ENCODE data around the gene KRT72.
"Not testable (repeated sequence)": the region's sequence is repeated elsewhere in the genome, so short reads cannot be mapped to it uniquely, and the experiment has no call there.

The KRT72 gene

GRCh38 chr12:52606096-52606495 is 4.8 kb upstream of the KRT72 start:
- DNase-seq = no peak

DNA sequence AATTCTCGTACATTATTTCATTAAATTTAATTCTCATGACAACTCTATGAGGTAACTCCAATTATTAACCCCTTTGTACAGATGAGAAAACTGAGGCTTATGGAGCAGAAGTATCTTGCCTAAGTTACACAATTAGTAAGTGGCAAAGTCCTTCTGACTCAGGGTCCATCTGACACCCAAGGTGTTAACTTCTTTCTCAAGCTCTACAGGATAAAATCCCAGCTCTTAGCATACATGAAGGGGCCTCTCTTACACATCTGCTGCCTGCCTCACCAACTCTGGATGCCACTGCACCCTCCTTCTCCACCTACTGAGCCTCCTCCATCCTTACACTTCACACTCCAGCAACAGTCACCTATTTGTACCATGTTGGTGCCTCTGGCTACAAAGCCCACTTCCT is 4.3 kb upstream of the KRT72 start:
- DNase-seq = no peak

- no peak for DNase-seq
Observed at GRCh38 chr12:52604859-52605258, 3.6 kb upstream of the KRT72 start.

DNA sequence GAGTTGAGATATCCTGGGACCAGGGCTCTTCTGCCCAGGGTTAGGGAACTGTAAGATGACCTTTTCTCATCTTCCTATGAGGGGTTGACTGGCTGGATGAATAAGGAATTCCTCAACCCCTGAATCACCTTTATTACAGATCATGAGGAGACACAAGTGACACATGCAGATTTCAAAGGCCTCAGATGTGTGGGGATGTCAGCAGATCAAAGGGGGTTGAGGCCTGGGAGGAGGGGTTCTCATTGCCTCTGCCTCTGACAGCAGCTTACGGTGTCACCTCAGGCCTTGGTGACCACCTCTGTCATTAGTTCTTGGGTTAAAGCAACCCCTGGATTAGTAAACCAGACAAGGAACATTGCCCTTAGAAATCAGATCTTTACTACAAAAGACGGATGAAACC is 2.1 kb upstream of the KRT72 start:
- no peak for DNase-seq

DNA sequence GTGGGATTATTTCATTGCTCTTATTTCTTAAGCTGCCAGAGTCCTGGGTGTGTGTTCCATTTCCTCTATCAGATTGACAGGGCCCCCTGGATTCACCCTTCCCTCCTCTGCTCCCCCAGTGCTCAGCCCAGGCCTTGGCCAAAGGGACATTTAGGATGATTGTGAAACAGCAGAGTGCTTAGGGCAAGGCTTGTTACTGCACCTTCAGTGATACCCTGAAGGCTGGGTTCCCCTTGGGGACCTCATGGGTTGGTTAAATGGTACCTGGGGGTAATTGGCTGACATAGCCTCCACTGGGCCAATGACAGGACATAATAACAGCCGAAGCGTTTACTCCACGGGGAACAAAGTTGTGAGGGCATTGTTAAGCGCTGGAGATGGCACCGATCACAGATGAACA is 1.3 kb upstream of the KRT72 start:
- DNase-seq = no peak

- no peak for DNase-seq
Observed at GRCh38 chr12:52601671-52602070, 408 bp upstream of the KRT72 start.

- no peak for DNase-seq
Observed at GRCh38 chr12:52600475-52600874, 788 bp downstream of the KRT72 start.

DNA sequence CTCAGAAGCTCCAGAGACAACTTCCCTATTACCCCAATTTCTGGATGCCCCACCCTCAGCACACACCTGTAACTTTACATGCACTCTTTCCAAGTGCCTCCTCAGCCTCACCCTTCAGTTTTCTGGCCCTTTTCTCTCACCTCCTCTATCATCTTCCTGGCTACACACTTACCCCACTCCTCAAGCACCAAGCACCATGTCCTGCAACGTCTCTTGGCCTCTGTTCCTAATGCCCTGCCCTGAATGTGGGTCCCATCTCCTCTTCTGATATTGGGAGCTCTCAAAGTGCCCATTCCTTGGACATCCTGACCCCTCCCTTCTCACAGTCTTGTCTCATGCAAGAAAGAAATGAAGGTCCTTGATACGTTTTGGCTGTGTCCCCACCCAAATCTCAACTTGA is 1.2 kb downstream of the KRT72 start:
- DNase-seq = no peak

GRCh38 chr12:52598966-52599365 is 2.3 kb downstream of the KRT72 start:
- no peak for DNase-seq

- DNase-seq = not testable (repeated sequence)
Observed at GRCh38 chr12:52594237-52594636, 7.0 kb downstream of the KRT72 start.

GRCh38 chr12:52591521-52591920 is 9.7 kb downstream of the KRT72 start:
- no peak for DNase-seq

DNA sequence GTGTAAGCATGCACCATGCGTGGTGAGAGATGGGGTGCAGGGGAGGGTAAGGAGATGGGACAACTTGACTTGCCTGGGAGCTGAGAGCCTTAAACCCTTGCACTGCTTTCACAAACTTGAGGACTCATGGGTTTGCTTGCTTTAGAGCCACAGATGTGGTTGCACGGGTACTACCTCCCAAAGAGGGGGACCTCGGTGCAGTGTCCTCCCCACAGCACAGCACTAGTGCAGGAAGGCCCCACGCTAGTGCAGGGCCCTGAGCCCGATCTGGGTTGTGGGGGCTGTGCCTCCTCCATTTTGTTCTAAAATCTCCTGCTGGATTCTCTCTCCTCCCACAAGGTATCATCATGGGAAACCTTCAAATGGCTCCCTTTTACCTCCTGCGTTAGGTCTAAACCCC is 11.2 kb downstream of the KRT72 start:
- no peak for DNase-seq

DNA sequence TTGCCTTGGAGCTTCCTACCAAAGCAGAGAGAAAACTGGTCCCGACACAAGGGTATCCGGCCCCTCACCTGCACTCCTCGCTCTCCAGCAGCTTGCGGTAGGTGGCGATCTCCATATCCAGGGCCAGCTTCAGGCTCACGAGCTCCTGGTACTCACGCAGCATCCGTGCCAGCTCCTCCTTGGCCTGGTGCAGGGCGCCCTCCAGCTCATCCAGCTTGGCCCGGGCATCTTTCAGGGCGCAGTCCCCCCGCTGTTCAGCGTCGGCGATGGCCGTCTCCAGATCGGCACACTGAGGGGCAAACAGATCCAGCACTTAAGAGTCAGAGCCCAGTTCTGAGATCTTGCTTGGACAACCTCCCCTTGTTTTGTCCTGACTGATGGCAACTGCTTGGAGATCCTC is 13.7 kb downstream of the KRT72 start:
- DNase-seq = no peak

- no peak for DNase-seq
Observed at GRCh38 chr12:52585946-52586345, 15.3 kb downstream of the KRT72 start.

GRCh38 chr12:52585066-52585465 is 16.2 kb downstream of the KRT72 start:
- no peak for DNase-seq

GRCh38 chr12:52584156-52584682 is 17.0 kb downstream of the KRT72 start:
- no peak for DNase-seq

GRCh38 chr12:52582971-52583456 is 18.2 kb downstream of the KRT72 start:
- no peak for DNase-seq

- DNase-seq = no peak
Observed at GRCh38 chr12:52582486-52582885, 18.8 kb downstream of the KRT72 start.

GRCh38 chr12:52581481-52581880 is 19.8 kb downstream of the KRT72 start:
- DNase-seq = no peak

DNA sequence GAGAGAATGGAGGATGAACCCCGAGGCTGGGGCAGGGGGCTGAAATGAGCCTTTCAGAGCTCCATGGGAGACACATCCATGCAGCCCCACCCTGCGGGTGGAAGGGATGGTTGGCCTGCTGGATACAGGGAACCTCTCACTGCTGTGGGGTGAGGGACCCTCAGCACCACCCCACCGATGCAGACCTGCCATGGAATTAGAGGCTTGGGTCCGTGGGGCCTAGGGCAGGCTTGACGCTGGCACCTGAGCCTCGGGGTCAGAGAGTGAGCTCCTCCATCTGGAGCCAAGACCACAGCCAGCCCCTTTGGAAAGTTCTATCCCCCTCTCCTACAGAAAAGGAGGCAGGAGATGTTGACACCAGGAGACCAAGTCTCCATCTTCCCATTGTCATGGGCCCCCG is 20.2 kb downstream of the KRT72 start:
- no peak for DNase-seq

GRCh38 chr12:52580496-52580895 is 20.8 kb downstream of the KRT72 start:
- DNase-seq = no peak

GRCh38 chr12:52579468-52580465 is 21.5 kb downstream of the KRT72 start:
- DNase-seq = no peak

DNA sequence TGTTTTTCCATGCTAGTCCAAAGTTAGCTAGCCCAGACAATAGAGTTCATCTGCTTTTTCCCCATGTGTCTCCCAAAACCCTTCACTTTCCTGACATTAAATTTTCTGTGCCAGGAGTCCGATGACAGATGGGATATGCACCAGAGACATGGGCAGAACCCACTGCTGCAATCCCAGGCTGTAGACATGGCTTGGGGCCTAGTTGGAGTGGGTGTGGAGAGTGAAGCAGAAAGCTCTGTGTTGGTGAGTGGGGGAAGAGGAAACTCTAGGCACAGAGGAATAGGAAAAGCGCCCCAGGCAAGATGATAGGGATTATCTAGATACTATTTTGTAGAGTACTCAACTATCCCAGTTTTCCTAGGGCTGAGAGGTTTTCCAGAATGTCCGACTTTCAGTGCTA is 22.8 kb downstream of the KRT72 start:
- no peak for DNase-seq

GRCh38 chr12:52577316-52577715 is 23.9 kb downstream of the KRT72 start:
- DNase-seq = no peak

All from T1000 (cell line).